NCI-H2196 treated with DMSO at 0.1 percent for 48 hours (cell line): ENCODE data around the gene DDX49.
"Not testable (repeated sequence)": the region's sequence is repeated elsewhere in the genome, so short reads cannot be mapped to it uniquely, and the experiment has no call there.

Experiments
- DNase-seq: peaks from one replicate; lab custom pipeline; 2025; ENCODE audit not compliant: unreplicated experiment; lab: John Stamatoyannopoulos, UW

DDX49 gene

GRCh38 chr19:18910801-18911436 lies 8.6 kb upstream of the DDX49 start:
- DNase-seq, result no peak

GRCh38 chr19:18912933-18913332 lies 6.6 kb upstream of the DDX49 start:
- no peak for DNase-seq

GRCh38 chr19:18913466-18913865 lies 6.0 kb upstream of the DDX49 start:
- DNase-seq, result no peak

DNA sequence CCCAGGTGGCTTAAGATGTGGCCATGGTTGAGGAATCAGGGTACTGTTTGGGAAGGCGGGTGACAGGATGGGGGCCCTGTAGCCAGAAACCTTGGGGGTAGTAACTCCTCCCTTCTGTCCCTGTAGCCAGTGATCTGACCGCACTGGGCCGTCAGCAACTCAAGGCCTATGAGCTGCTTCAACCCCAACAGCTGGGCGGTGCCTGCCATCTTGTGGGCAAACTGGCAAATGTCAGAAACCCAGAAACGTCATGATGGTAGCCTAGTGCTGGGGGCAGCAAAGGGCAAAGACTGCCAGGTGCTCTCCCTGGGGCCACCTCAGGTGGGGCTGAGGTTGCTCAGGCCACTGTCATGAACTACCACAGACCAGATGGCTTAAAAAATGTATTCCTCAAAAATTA lies 3.9 kb upstream of the DDX49 start:
- DNase-seq, result peak; percentile 45

DNA sequence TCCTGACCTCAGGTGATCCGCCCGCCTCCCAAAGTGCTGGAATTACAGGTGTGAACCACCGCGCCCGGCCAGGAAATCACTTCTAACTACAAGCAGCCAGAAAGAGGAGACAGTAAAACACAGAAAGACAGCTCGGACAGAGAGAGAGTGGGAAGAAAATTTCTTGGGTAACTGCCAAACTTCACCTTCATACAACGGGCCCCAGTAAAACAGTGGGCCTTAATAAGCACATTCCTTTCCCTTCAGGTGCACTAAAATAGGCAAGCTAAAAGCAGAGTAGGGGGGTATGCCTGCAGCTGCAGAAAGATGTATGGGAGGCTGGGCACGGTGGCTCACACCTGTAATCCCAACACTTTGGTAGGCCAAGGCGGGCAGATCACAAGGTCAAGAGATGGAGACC lies 1.9 kb upstream of the DDX49 start:
- not testable (repeated sequence) for DNase-seq

DNA sequence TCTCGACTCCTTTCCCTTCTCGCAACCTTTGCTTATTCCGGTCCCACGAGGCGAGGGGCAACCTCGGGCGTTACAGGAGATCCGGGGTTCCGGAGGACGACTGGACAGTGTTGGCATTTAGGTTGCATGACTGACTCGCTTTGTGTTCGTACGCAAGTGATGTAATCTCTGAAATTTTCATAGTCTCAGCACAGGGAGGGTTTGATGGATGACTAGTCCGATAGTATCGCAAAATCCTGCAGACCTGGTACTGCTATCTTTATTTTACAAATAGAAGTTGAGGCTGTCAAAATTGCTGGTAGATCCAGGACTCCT lies 342 bp downstream of the DDX49 start:
- no peak for DNase-seq

DNA sequence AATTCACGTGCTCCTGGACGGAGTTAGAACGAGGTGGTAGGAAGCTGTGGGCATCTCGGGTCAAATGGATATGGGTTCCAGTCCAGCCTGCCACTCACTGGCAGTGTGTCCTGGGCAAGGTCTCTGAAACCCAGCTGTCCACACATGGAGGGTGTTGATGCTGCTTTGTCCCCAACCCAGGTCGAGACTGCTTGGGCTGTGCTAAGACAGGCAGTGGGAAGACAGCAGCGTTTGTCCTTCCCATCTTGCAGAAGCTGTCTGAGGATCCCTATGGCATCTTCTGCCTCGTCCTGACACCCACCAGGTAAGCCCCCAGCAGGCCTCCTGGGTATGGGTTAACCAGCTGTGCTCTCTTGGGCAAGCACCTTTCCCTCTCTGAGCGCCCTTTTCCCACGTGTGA lies 885 bp downstream of the DDX49 start:
- no peak for DNase-seq

DNA sequence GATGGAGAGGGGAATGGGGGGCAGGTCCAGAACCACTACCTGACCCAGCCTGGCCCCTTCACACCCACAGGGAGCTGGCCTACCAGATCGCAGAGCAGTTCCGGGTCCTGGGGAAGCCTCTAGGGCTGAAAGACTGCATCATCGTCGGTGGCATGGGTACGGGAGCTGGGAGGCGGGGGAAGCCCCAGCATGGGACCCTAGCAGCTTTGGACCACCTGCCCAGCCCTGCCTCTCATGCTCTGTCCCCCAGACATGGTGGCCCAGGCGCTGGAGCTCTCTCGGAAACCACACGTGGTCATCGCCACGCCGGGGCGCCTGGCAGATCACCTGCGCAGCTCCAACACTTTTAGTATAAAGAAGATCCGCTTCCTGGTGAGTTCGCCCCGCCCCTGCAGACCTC lies 2.1 kb downstream of the DDX49 start:
- DNase-seq, result no peak

DNA sequence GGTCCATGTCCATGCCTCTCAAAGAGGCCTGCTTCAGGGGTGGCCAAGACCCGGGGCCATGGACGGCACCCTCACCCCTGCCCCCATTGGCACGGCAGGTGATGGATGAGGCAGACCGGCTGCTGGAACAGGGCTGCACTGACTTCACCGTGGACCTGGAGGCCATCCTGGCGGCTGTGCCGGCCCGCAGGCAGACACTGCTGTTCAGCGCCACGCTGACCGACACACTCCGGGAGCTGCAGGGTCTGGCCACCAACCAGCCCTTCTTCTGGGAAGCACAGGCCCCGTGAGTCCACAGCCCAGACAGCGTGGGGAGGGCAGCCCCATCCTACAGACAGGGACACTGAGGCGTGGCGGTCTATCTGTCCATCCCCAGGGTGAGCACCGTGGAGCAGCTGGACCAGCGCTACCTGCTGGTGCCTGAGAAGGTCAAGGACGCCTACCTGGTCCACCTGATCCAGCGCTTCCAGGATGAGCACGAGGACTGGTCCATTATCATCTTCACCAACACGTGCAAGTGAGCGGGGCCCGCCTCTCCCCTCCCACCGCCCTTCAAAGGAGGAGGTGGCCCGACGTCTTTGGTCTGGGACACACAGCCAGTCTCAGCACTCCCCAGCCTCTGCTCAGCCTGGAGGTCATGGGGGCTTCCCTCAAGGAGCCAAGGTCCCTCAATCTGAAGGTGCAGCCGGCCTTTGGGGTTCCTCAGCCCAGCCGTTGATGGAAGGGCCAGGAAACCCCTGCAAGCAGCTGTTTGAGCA lies 2.9 kb downstream of the DDX49 start:
- no peak for DNase-seq

- no peak for DNase-seq
Observed at GRCh38 chr19:18924684-18925213, 5.2 kb downstream of the DDX49 start.

- DNase-seq, result no peak
Observed at GRCh38 chr19:18928018-18928805, 8.7 kb downstream of the DDX49 start.

- no peak for DNase-seq
Observed at GRCh38 chr19:18929311-18929710, 9.8 kb downstream of the DDX49 start.

DNA sequence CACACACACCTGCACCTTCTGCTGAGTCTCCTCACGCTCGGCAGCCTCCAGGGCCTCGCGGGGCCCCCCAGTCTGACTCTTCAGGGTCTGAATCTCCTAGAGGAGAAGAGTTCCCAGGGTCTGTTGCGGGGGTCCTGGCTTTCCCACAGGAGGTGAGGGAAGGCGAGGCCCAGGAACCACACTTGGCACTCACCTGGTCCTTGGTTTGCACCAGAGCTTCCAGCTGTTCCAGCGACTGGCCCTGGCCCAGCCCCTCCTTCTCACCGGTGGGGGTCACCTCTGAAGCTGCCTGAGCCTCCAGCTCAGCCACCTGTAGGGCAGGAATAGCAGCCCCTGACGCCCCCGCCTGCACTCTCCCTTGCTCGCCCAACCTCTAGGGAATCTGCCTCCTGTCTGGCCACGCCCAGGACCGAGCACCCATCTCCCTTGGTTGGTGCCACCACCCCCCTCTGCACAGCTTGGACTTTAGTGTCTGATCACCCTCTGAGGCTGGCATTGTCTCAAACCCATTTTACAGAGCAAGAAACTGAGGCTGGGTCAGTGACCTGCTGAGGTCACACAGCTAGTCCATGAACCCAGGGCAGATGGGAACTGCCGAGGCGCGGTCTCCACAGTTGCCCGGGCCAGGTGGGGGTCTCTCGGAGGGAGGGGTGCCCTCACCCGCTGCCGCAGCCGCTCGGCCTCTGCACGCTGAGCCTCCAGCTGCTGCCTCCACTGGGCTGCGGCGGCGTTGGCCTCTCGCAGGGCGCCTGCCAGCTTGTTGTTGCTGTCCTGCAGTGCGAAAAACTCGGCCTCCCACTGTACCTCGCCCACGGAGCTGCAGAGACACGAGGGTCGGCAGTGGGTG lies 12.0 kb downstream of the DDX49 start:
- DNase-seq, result no peak

- DNase-seq, result no peak
Observed at GRCh38 chr19:18932216-18932841, 12.8 kb downstream of the DDX49 start.

DNA sequence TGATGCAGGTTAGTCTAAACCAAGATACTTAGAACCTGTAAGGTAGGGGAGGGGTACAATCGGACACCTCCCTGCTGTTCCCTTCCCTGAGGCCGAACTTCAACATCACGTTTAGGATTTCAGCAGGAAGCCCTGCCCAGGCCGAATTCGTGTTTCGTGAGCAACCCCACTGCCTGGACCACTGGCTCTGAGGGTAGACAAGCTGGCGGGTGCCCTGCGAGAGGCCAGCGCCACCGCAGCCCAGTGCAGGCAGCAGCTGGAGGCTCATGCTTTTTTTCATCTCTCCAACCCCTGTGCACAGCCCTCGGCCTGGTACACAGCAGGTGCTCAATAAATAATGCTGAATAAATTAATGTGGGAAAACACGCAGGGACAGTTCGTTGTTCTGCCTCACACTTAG lies 13.8 kb downstream of the DDX49 start:
- DNase-seq, result no peak

- no peak for DNase-seq
Observed at GRCh38 chr19:18939163-18939562, 19.6 kb downstream of the DDX49 start.

GRCh38 chr19:18939922-18940768 lies 20.6 kb downstream of the DDX49 start:
- DNase-seq, result no peak

DNA sequence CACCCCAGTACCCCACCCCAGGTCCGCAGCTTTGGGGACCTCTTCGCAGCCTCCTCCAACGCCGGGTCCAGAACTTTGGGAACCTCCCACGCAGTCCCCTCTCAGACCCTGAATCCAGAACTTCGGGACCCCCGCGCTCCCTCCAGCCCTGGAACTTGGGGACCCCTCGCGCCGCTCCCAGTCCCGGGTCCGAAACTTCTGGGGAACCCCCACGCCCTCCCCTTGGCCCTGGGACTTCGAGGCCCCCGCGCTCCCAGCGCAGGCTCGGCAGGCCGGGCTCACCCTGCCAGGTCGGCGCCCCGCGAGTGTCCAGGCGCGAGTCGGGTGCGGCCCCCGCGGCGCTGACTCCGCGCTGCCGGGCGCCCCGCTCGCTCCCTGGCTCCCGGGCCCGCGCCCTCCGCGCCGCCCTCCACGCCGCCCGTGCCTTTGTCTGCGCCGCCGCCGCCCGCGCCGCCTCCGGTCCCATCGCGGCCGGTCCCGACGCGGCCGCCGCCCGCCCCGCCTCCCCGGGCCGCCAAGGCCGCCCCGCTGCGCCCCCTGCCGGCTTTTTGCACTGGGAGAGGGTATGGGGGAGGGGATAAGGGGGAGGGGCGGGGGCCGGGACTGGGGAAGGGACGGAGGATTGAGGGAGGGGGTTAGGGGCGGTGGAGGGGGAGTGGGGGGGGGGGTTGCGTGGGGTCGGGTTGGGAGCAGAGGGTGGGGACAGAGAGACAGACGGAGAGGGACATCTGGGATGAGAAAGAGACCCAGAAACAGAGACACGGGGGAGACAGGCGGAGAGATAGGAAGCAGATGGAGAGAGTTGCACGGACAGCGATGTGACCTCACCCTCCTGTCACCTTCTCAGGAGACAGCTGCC lies 21.5 kb downstream of the DDX49 start, which contains the start of gene HOMER3:
HOMER3 (minus strand) TSS at position 449 of the 859 bp plus-strand sequence. CDS start 2,235 bp downstream, outside the sequence.
- DNase-seq, result no peak
